ENCODE results near the gene ATP8A2. TPM values are rescaled to one million over a fixed set of nuclear protein-coding genes. Genes with fewer than 3 reads are reported as not detected.

The ATP8A2 gene
- total and polyA plus RNA-seq, 12 donors, result under 0.01 to 0.18 (median 0.10) TPM; not detected in 3

DNA sequence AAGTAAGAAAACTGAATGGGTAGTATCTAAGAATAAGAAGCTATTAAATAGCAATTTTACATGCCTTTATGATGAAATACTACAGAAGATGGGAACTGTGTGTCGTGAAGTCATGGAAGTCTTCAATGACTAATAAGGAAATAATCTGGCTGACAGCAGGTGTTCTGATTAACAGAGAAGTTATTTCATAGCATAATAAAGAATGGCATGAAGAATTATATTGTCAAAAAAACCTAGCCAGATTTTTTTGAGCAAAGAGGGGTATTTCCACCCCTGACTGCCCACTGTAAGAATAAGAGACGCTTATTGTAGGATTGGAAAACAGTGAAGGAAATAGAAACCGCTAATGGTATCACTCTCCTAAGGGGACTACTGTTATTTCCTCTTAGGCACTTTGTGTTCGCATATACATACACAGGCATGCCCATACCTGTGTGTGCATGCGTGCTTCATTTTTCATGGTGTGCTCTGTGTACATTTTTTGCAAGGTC is 361.3 kb downstream of the ATP8A2 start:
- 90 to 91% methylated on average over 5 of the region's 5 CpGs for WGBS, 2 donors
- Histone ChIP-seq H3K9me3 (no peaks in the 10 kb centered on the region), H3K4me1 (peaks cover 0 to 9% (median 0%) of the 10 kb centered on the region in 9 donors), H3K36me3 (no peaks in the 10 kb centered on the region), H3K27ac (no peak overlapping the region), H3K27me3 (peaks cover 0 to 27% (median 6%) of the 10 kb centered on the region in 7 donors), H3K4me3 (no peak overlapping the region)
- ATAC-seq (no peak), DNase-seq (no peak)
- TF ChIP-seq, protein P1, sequence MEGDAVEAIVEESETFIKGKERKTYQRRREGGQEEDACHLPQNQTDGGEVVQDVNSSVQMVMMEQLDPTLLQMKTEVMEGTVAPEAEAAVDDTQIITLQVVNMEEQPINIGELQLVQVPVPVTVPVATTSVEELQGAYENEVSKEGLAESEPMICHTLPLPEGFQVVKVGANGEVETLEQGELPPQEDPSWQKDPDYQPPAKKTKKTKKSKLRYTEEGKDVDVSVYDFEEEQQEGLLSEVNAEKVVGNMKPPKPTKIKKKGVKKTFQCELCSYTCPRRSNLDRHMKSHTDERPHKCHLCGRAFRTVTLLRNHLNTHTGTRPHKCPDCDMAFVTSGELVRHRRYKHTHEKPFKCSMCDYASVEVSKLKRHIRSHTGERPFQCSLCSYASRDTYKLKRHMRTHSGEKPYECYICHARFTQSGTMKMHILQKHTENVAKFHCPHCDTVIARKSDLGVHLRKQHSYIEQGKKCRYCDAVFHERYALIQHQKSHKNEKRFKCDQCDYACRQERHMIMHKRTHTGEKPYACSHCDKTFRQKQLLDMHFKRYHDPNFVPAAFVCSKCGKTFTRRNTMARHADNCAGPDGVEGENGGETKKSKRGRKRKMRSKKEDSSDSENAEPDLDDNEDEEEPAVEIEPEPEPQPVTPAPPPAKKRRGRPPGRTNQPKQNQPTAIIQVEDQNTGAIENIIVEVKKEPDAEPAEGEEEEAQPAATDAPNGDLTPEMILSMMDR (IDR thresholded peaks at IDR 0.05), result no peak
- intact Hi-C loops (cut with DNase I), result no loop called here

DNA sequence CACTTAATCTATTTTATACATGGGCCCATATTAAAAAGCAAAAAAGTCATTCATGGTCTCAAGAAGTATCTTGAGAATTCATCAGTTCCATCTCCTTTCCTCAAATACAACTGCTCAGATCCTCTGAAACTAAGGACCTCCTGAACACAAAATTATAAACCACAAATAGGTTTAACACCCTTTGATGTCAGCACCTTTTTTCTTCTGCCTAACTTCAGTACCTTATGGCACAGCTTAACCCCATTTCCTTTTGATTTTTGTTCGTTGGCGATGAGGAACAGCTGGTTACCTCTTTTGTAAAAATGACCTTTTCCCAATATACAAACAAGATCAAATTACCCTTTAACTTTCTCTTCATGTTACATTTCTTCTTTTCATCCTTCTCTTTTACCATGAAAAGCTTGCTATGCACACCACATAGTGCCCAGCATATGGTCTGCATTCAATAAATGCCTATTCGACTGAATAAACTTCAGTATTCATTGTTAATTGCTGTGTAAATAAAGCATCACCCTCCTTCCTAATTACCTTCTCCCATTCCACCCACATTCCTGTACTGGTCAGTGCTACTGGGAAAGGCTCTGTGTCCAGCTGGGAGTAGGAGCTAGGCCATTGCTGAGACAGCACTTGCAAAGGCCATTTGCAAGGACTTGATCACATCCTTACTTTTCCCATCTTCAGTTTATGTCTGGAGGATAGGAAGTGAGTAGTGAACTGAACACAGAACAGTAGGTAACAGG is 362.1 kb downstream of the ATP8A2 start:
- peaks cover 0 to 9% (median 5%) of the 10 kb centered on the region in 9 donors for H3K4me1 ChIP-seq
- TF ChIP-seq, protein P1 (IDR thresholded peaks at IDR 0.05), result no peak
- no peaks in the 10 kb centered on the region for H3K9me3 ChIP-seq
- H3K27me3 ChIP-seq, result peaks cover 0 to 21% (median 6%) of the 10 kb centered on the region in 7 donors
- DNase-seq (no peak), ATAC-seq (no peak)
- 79 to 82% methylated on average over 3 of the region's 3 CpGs for WGBS, 2 donors
- intact Hi-C loops (cut with DNase I), result no loop called here
- H3K27ac ChIP-seq, result no peak overlapping the region
- no peak overlapping the region for H3K4me3 ChIP-seq
- no peaks in the 10 kb centered on the region for H3K36me3 ChIP-seq

DNA sequence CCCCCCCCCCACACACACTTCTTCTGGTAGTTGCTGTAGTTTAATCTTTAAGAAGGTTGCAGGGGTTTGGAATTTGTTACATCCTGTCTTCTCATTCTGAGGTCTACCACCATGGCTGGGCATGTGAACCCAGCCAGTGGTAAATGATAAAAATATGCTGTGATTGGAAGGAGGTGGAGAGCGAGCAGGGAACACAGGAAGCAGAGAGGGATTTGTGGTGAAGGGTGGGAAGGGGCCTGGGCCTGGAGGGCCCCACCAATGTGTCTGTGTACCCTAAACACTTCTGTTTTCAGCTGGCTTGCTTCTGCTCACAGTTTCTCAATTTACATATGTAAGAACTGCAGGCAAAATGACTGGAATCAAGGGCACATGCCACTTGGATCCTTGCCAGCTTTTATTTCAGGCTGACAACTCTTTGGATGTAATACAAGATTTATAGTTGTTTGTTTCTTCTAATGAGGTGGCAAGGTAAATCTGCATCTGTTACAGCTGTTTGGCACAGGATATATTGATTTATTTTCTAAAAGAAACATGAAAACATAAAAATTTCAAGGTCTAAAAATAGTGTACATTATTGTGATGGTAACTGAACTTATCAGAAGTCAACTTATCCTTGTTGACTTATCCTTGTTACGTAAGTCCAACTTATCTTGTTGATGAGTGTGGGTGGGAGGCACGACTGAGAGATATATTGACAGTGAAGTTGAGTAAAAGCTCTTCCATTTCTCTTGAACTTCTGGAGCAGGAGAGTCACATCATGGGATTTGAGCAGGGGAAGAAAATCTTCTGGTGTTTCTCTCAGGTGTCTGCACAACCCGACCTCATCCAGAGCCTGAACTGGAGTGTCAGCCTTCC is 366.8 kb downstream of the ATP8A2 start:
- no peak overlapping the region for H3K27ac ChIP-seq
- peaks cover 0 to 9% (median 0%) of the 10 kb centered on the region in 7 donors for H3K27me3 ChIP-seq
- ATAC-seq (no peak), DNase-seq (no peak)
- H3K4me3 ChIP-seq, result no peak overlapping the region
- H3K9me3 ChIP-seq, result no peaks in the 10 kb centered on the region
- no peaks in the 10 kb centered on the region for H3K36me3 ChIP-seq
- 46 to 50% methylated on average over 4 of the region's 4 CpGs for WGBS, 2 donors
- intact Hi-C loops (cut with DNase I), result no loop called here
- H3K4me1 ChIP-seq, result peaks cover 0 to 9% (median 6%) of the 10 kb centered on the region in 9 donors
- TF ChIP-seq, protein P1 (IDR thresholded peaks at IDR 0.05), result no peak

DNA sequence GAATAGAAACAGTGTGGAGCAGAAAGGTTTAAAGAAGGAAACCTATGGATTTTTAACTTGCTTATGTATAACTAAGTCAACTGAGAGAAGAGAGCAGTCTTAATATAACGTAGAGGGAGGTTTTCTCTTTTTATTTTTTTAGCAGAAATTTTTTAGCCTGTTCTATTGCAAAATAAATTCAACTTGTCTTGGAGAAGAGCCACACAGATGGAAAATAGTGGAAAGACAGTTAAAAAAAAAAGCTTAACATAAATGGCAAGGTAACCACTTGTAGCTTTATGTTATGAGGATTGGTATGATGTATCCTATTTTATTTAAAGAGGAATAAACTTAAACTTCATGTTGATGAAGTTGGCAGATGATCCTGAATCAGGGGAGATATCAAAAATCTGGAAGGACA is 367.6 kb downstream of the ATP8A2 start:
- Histone ChIP-seq H3K27ac (no peak overlapping the region), H3K4me3 (no peak overlapping the region), H3K36me3 (no peaks in the 10 kb centered on the region), H3K9me3 (no peaks in the 10 kb centered on the region), H3K27me3 (peaks cover 0 to 9% (median 0%) of the 10 kb centered on the region in 7 donors), H3K4me1 (peaks cover 0 to 9% (median 6%) of the 10 kb centered on the region in 9 donors)
- TF ChIP-seq, protein P1 (IDR thresholded peaks at IDR 0.05), result no peak
- DNase-seq, result no peak
- intact Hi-C loops (cut with DNase I), result no loop called here
- no peak for ATAC-seq
- WGBS, 2 donors, result 70 to 75% methylated on average over 1 of the region's 1 CpG
